ENCODE data around the gene CALML3.

- TF ChIP-seq EZH2 (IDR thresholded peaks at IDR 0.05; ENCODE audit: borderline replicate concordance, low read depth, low read length, poor library complexity, severe bottlenecking) (no peak), CTCF (conservative IDR thresholded peaks at IDR 0.05; ENCODE audit: low read depth, low read length) (no peak)
These were observed 10.4 kb downstream of the CALML3 start for GRCh38 chr10:5534880-5535856.

Data from A673 (cell line).